ENCODE data around the gene PAQR5. TPM values are rescaled to one million over a fixed set of nuclear protein-coding genes. Genes with fewer than 3 reads are reported as not detected.
A peak's percentile ranks its signal among the peaks of the same experiment; 100 is the strongest.

PAQR5 gene
- total RNA-seq, 1 experiment from 2014 or later: 9.4 TPM

- POLR2A ChIA-PET: no interaction called here
- DNase-seq (ENCODE audit: low spot score) (no peak), ATAC-seq (no peak)
- CTCF ChIA-PET: interaction anchor here (0.6 to 1.6 kb wide), 15 partner anchors 9 to 234 kb away, joined by 3 to 15 read pairs (median 3); partner anchors contain the start of genes GLCE and KIF23
- Mint-ChIP-seq H3K27ac (no peak overlapping the region), H3K9me3 (no peaks in the 10 kb centered on the region), H3K4me3 (no peak overlapping the region), H3K4me1 (peaks cover under 1% of the 10 kb centered on the region), H3K36me3 (no peaks in the 10 kb centered on the region), H3K27me3 (ENCODE audit: low read depth) (no peaks in the 10 kb centered on the region)
- TF ChIP-seq MAX (CRISPR knock-in tag; IDR thresholded peaks at IDR 0.05) (no peak), SOX15 (CRISPR knock-in tag; IDR thresholded peaks at IDR 0.05) (no peak), ZNF121 (CRISPR knock-in tag; IDR thresholded peaks at IDR 0.05) (no peak), IRF2 (CRISPR knock-in tag; IDR thresholded peaks at IDR 0.05; ENCODE audit: borderline replicate concordance, low read depth) (no peak), ELF4 (CRISPR knock-in tag; IDR thresholded peaks at IDR 0.05; ENCODE audit: low read depth) (no peak), ZNF281 (CRISPR knock-in tag; IDR thresholded peaks at IDR 0.05) (no peak), CREM (CRISPR knock-in tag; IDR thresholded peaks at IDR 0.05) (no peak), TEAD1 (CRISPR knock-in tag; IDR thresholded peaks at IDR 0.05) (no peak), ZNF425 (CRISPR knock-in tag; conservative IDR thresholded peaks at IDR 0.05) (no peak)
- TF ChIP-seq, protein P1, sequence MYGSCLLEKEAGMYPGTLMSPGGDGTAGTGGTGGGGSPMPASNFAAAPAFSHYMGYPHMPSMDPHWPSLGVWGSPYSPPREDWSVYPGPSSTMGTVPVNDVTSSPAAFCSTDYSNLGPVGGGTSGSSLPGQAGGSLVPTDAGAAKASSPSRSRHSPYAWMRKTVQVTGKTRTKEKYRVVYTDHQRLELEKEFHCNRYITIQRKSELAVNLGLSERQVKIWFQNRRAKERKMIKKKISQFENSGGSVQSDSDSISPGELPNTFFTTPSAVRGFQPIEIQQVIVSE (CRISPR knock-in tag; IDR thresholded peaks at IDR 0.05; ENCODE audit: borderline replicate concordance): no peak
- TF ChIP-seq, protein P2, sequence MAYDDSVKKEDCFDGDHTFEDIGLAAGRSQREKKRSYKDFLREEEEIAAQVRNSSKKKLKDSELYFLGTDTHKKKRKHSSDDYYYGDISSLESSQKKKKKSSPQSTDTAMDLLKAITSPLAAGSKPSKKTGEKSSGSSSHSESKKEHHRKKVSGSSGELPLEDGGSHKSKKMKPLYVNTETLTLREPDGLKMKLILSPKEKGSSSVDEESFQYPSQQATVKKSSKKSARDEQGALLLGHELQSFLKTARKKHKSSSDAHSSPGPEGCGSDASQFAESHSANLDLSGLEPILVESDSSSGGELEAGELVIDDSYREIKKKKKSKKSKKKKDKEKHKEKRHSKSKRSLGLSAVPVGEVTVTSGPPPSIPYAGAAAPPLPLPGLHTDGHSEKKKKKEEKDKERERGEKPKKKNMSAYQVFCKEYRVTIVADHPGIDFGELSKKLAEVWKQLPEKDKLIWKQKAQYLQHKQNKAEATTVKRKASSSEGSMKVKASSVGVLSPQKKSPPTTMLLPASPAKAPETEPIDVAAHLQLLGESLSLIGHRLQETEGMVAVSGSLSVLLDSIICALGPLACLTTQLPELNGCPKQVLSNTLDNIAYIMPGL (CRISPR knock-in tag; IDR thresholded peaks at IDR 0.05): no peak
These were observed 33.3 kb upstream of the PAQR5 start for GRCh38 chr15:69265347-69265955.

- POLR2A ChIA-PET: interaction anchor here (1.1 kb wide), 1 partner anchor 55 kb away, joined by 4 read pairs; no protein-coding TSS in a partner anchor
- DNase-seq (ENCODE audit: low spot score) (no peak), ATAC-seq (peak; percentile 68)
- Mint-ChIP-seq H3K36me3 (no peaks in the 10 kb centered on the region), H3K9me3 (no peaks in the 10 kb centered on the region), H3K27ac (no peak overlapping the region), H3K27me3 (ENCODE audit: low read depth) (no peaks in the 10 kb centered on the region), H3K4me3 (0 out of 2 replicates have a peak overlapping the region, but pooled peaks have one; percentile 8), H3K4me1 (peaks cover 38% of the 10 kb centered on the region)
- CTCF ChIA-PET: interaction anchor here (0.5 to 1.6 kb wide), 7 partner anchors 32 to 240 kb away, joined by 3 to 5 read pairs (median 4); no protein-coding TSS in a partner anchor
- TF ChIP-seq RORB (CRISPR knock-in tag; IDR thresholded peaks at IDR 0.05) (no peak), TEAD4 (CRISPR knock-in tag; IDR thresholded peaks at IDR 0.05) (no peak), NFE2L1 (CRISPR knock-in tag; IDR thresholded peaks at IDR 0.05) (no peak), ZBTB21 (CRISPR knock-in tag; IDR thresholded peaks at IDR 0.05; ENCODE audit: borderline replicate concordance) (no peak), MAX (CRISPR knock-in tag; IDR thresholded peaks at IDR 0.05) (no peak), PRRX2 (CRISPR knock-in tag; IDR thresholded peaks at IDR 0.05) (no peak), SOX15 (CRISPR knock-in tag; IDR thresholded peaks at IDR 0.05) (no peak), SP1 (CRISPR knock-in tag; conservative IDR thresholded peaks at IDR 0.05) (no peak), IRF2 (CRISPR knock-in tag; IDR thresholded peaks at IDR 0.05; ENCODE audit: borderline replicate concordance, low read depth) (no peak), FOXP1 (CRISPR knock-in tag; IDR thresholded peaks at IDR 0.05; ENCODE audit: borderline replicate concordance) (no peak), ZNF138 (CRISPR knock-in tag; conservative IDR thresholded peaks at IDR 0.05) (no peak), TP53 (CRISPR knock-in tag; IDR thresholded peaks at IDR 0.05) (no peak)
- TF ChIP-seq, protein P3, sequence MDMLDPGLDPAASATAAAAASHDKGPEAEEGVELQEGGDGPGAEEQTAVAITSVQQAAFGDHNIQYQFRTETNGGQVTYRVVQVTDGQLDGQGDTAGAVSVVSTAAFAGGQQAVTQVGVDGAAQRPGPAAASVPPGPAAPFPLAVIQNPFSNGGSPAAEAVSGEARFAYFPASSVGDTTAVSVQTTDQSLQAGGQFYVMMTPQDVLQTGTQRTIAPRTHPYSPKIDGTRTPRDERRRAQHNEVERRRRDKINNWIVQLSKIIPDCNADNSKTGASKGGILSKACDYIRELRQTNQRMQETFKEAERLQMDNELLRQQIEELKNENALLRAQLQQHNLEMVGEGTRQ (CRISPR knock-in tag; IDR thresholded peaks at IDR 0.05): no peak
- TF ChIP-seq, protein P4, sequence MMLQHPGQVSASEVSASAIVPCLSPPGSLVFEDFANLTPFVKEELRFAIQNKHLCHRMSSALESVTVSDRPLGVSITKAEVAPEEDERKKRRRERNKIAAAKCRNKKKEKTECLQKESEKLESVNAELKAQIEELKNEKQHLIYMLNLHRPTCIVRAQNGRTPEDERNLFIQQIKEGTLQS (CRISPR knock-in tag; conservative IDR thresholded peaks at IDR 0.05): no peak
- TF ChIP-seq, protein P5, sequence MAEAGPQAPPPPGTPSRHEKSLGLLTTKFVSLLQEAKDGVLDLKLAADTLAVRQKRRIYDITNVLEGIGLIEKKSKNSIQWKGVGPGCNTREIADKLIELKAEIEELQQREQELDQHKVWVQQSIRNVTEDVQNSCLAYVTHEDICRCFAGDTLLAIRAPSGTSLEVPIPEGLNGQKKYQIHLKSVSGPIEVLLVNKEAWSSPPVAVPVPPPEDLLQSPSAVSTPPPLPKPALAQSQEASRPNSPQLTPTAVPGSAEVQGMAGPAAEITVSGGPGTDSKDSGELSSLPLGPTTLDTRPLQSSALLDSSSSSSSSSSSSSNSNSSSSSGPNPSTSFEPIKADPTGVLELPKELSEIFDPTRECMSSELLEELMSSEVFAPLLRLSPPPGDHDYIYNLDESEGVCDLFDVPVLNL (CRISPR knock-in tag; IDR thresholded peaks at IDR 0.05; ENCODE audit: borderline replicate concordance, low read depth): no peak
- TF ChIP-seq, protein P1 (CRISPR knock-in tag; IDR thresholded peaks at IDR 0.05; ENCODE audit: borderline replicate concordance): no peak
These were observed 27.5 kb upstream of the PAQR5 start for GRCh38 chr15:69271217-69271616.

All from WTC11 (cell line).